Measurements from ENCODE around the gene TUNAR.

The TUNAR gene

GRCh38 chr14:95832012-95832411 lies 44.6 kb upstream of the TUNAR start:
- H3K36me3 ChIP-seq (ENCODE audit: insufficient read depth, low read length), result no peaks in the 10 kb centered on the region
- no peak overlapping the region for H3K9ac ChIP-seq (ENCODE audit: low read depth, low read length, poor library complexity, severe bottlenecking)
- H2AFZ ChIP-seq (ENCODE audit: low read length), result no peak overlapping the region
- H3K4me3 ChIP-seq (ENCODE audit: low read length, poor library complexity, severe bottlenecking), result no peak overlapping the region
- no peaks in the 10 kb centered on the region for H3K4me1 ChIP-seq (ENCODE audit: insufficient read depth, low read length, poor library complexity, severe bottlenecking)
- H3K4me2 ChIP-seq (ENCODE audit: low read depth, low read length, poor library complexity, severe bottlenecking), result no peak overlapping the region
- H3K27me3 ChIP-seq (ENCODE audit: insufficient read depth, low read length, poor library complexity, severe bottlenecking), result no peaks in the 10 kb centered on the region
- no peaks in the 10 kb centered on the region for H3K9me2 ChIP-seq (replicated peaks; ENCODE audit: low read depth, low read length)
- no peaks in the 10 kb centered on the region for H3K79me2 ChIP-seq (ENCODE audit: insufficient read depth, low read length)
- H3K9me3 ChIP-seq (ENCODE audit: insufficient read depth, low read depth, low read length), result no peaks in the 10 kb centered on the region
- no peak for TF ChIP-seq CTCF (conservative IDR thresholded peaks at IDR 0.05; ENCODE audit: low read length)
- no peak for TF ChIP-seq EZH2phosphoT487 (IDR thresholded peaks at IDR 0.05; ENCODE audit: borderline replicate concordance)
- no peaks in the 10 kb centered on the region for H3F3A ChIP-seq (ENCODE audit: low read depth)
- H4K20me1 ChIP-seq (ENCODE audit: insufficient read depth, low read length, poor library complexity, severe bottlenecking), result no peaks in the 10 kb centered on the region

GRCh38 chr14:95833429-95833828 lies 43.2 kb upstream of the TUNAR start:
- Histone ChIP-seq H3K4me1 (ENCODE audit: insufficient read depth, low read length, poor library complexity, severe bottlenecking) (no peaks in the 10 kb centered on the region), H3F3A (ENCODE audit: low read depth) (no peaks in the 10 kb centered on the region), H3K9me2 (replicated peaks; ENCODE audit: low read depth, low read length) (no peaks in the 10 kb centered on the region), H3K79me2 (ENCODE audit: insufficient read depth, low read length) (no peaks in the 10 kb centered on the region), H4K20me1 (ENCODE audit: insufficient read depth, low read length, poor library complexity, severe bottlenecking) (no peaks in the 10 kb centered on the region), H3K36me3 (ENCODE audit: insufficient read depth, low read length) (no peaks in the 10 kb centered on the region), H3K4me2 (ENCODE audit: low read depth, low read length, poor library complexity, severe bottlenecking) (no peak overlapping the region), H3K9me3 (ENCODE audit: insufficient read depth, low read depth, low read length) (no peaks in the 10 kb centered on the region), H3K4me3 (ENCODE audit: low read length, poor library complexity, severe bottlenecking) (no peak overlapping the region), H3K27me3 (ENCODE audit: insufficient read depth, low read length, poor library complexity, severe bottlenecking) (no peaks in the 10 kb centered on the region), H2AFZ (ENCODE audit: low read length) (no peak overlapping the region), H3K9ac (ENCODE audit: low read depth, low read length, poor library complexity, severe bottlenecking) (no peak overlapping the region)
- no peak for TF ChIP-seq EZH2phosphoT487 (IDR thresholded peaks at IDR 0.05; ENCODE audit: borderline replicate concordance)
- TF ChIP-seq CTCF (conservative IDR thresholded peaks at IDR 0.05; ENCODE audit: low read length), result no peak

- TF ChIP-seq CTCF (conservative IDR thresholded peaks at IDR 0.05; ENCODE audit: low read length) (no peak), EZH2phosphoT487 (IDR thresholded peaks at IDR 0.05; ENCODE audit: borderline replicate concordance) (no peak)
- no peaks in the 10 kb centered on the region for H3F3A ChIP-seq (ENCODE audit: low read depth)
Measured at GRCh38 chr14:95834496-95834895, 42.1 kb upstream of the TUNAR start.

More at GRCh38 chr14:95834496-95834895, 42.1 kb upstream of the TUNAR start:
- Histone ChIP-seq H3K9me2 (replicated peaks; ENCODE audit: low read depth, low read length) (no peaks in the 10 kb centered on the region), H3K27me3 (ENCODE audit: insufficient read depth, low read length, poor library complexity, severe bottlenecking) (no peaks in the 10 kb centered on the region), H3K9ac (ENCODE audit: low read depth, low read length, poor library complexity, severe bottlenecking) (no peak overlapping the region), H3K9me3 (ENCODE audit: insufficient read depth, low read depth, low read length) (no peaks in the 10 kb centered on the region), H2AFZ (ENCODE audit: low read length) (no peak overlapping the region), H4K20me1 (ENCODE audit: insufficient read depth, low read length, poor library complexity, severe bottlenecking) (no peaks in the 10 kb centered on the region), H3K79me2 (ENCODE audit: insufficient read depth, low read length) (no peaks in the 10 kb centered on the region), H3K36me3 (ENCODE audit: insufficient read depth, low read length) (no peaks in the 10 kb centered on the region), H3K4me1 (ENCODE audit: insufficient read depth, low read length, poor library complexity, severe bottlenecking) (no peaks in the 10 kb centered on the region), H3K4me3 (ENCODE audit: low read length, poor library complexity, severe bottlenecking) (no peak overlapping the region), H3K4me2 (ENCODE audit: low read depth, low read length, poor library complexity, severe bottlenecking) (no peak overlapping the region)

All from Loucy (cell line).